LNCAP (cell line): ENCODE measurements around the gene NR6A1.

Experiments
- CTCF ChIP-seq: fragments of 450-650 bp; IDR thresholded peaks from 2 replicates; pipeline ENCODE4 v1.5.1; 2017; ENCODE audit warnings: mild to moderate bottlenecking

The NR6A1 gene

GRCh38 chr9:124506931-124507879, 263.9 kb downstream of the NR6A1 start, which contains the start of gene NR5A1:
Gene NR5A1, minus strand, starts transcription at chr9:124507399. Its CDS starts 4,004 bp downstream, at chr9:124503395.
- no peak for TF ChIP-seq CTCF

- no peak for TF ChIP-seq CTCF
Measured at GRCh38 chr9:124506433-124506832, 264.7 kb downstream of the NR6A1 start.

- no peak for TF ChIP-seq CTCF
Measured at GRCh38 chr9:124505901-124506346, 265.2 kb downstream of the NR6A1 start.

- TF ChIP-seq CTCF = no peak
Measured at GRCh38 chr9:124505006-124505900, 265.9 kb downstream of the NR6A1 start.

- no peak for TF ChIP-seq CTCF
Measured at GRCh38 chr9:124504530-124505005, 266.5 kb downstream of the NR6A1 start.

- no peak for TF ChIP-seq CTCF
Measured at GRCh38 chr9:124503713-124504529, 267.2 kb downstream of the NR6A1 start.
